HCT116 (cell line): Measurements from ENCODE around the gene ATAD3C. TPM values are rescaled to one million over a fixed set of nuclear protein-coding genes. Genes with fewer than 3 reads are reported as not detected.

Experiments used
- ATAC-seq: fragments of 200-7000 bp; cut with Tn5 transposase; 2 replicates; pipeline ENCODE4 v1.9.1; 2020; ENCODE audit warnings: mild to moderate bottlenecking, moderate library complexity
- BruUV-seq: library from RNA; stranded (reverse); fragments of 400-500 nt; replicated peaks from 2 replicates; lab custom pipeline; 2021; lab: Mats Ljungman, UMichigan
- CTCF ChIA-PET: fragments of 300-600 bp; sonication (Branson Sonifier 250); formaldehyde crosslinking; loops from one replicate; lab custom pipeline; 2021; ENCODE audit warnings: antibody characterized with exemption; lab: Charles Lee
- POLR2A ChIA-PET: fragments of 300-600, 350-600 bp; sonication (Branson Sonifier 250); formaldehyde crosslinking; loops from one replicate; lab custom pipeline; 2021; ENCODE audit warnings: antibody characterized with exemption; lab: Charles Lee
- RAD21 ChIA-PET, 2 experiments: fragments of 300-600 bp; sonication (Branson Sonifier 250); formaldehyde crosslinking; loops; one replicate each; lab custom pipeline; 2023; ENCODE audit warnings: low total read pairs in 2 of 2; ENCODE audit not compliant: uncharacterized antibody in 2 of 2, unreplicated experiment in 2 of 2, low non-redundant PET in 1 of 2; lab: Charles Lee
- DNase-seq: peaks from one replicate; pipeline ENCODE4 v3.0.0-alpha.2; 2010; ENCODE audit warnings: low read depth, low spot score
- H2AFZ ChIP-seq: fragments of 200-600 bp; shearing (Covaris generic), sonication (generic); 2 replicates; pipeline ENCODE4 v1.6.1; 2017; ENCODE audit warnings: low read depth, mixed run types, mixed read lengths, antibody characterized with exemption, low read length; ENCODE audit not compliant: poor library complexity, severe bottlenecking
- H3K27ac ChIP-seq: 2 replicates; pipeline ENCODE4 v1.5.1; 2012; ENCODE audit warnings: low read depth, low read length
- H3K27me3 ChIP-seq: fragments of 200-600 bp; sonication (generic); 2 replicates; pipeline ENCODE4 v1.6.1; 2016; ENCODE audit warnings: mixed run types, low read length, mixed read lengths; ENCODE audit not compliant: insufficient read depth
- H3K36me3 ChIP-seq, 2 experiments: fragments of 200-500 bp in 1 of 2; fragments of 200-600 bp in 1 of 2; sonication (Bioruptor generic) in 1 of 2; sonication (generic) in 1 of 2; 2 replicates each; pipeline versions ENCODE4 v1.5.1 to v1.6.1; 2014 to 2016; ENCODE audit warnings: low read length in 2 of 2, inconsistent platforms in 1 of 2, mixed read lengths in 1 of 2, mixed run types in 1 of 2; ENCODE audit not compliant: insufficient read depth in 2 of 2, control insufficient read depth in 1 of 2
- H3K4me1 ChIP-seq, 2 experiments: fragments of 200-600 bp in 1 of 2; sonication (generic) in 1 of 2; 2 replicates each; pipeline versions ENCODE4 v1.5.1 to v1.6.1; 2012 to 2017; ENCODE audit warnings: low read length in 2 of 2, inconsistent platforms in 1 of 2, mild to moderate bottlenecking in 1 of 2, mixed read lengths in 1 of 2, mixed run types in 1 of 2, moderate library complexity in 1 of 2; ENCODE audit not compliant: insufficient read depth in 2 of 2, control insufficient read depth in 1 of 2
- H3K4me2 ChIP-seq: fragments of 200-600 bp; sonication (generic); 2 replicates; pipeline ENCODE4 v1.6.1; 2017; ENCODE audit warnings: mixed run types, low read length, mixed read lengths
- H3K4me3 ChIP-seq, 2 experiments: fragments of 200-600 bp in 1 of 2; sonication (generic) in 1 of 2; replicated peaks in 1 of 2; 2 replicates each; pipeline ENCODE4 v1.5.1; 2011 to 2016; ENCODE audit warnings: low read length in 2 of 2, control low read depth in 1 of 2, low read depth in 1 of 2, mild to moderate bottlenecking in 1 of 2, mixed read lengths in 1 of 2, mixed run types in 1 of 2
- H3K79me2 ChIP-seq: fragments of 200-600 bp; sonication (generic); 2 replicates; pipeline ENCODE4 v1.6.1; 2017; ENCODE audit warnings: mild to moderate bottlenecking, mixed run types, low read length, moderate library complexity, mixed read lengths; ENCODE audit not compliant: insufficient read depth
- H3K9ac ChIP-seq: fragments of 200-600 bp; sonication (generic); 2 replicates; pipeline ENCODE4 v1.6.1; 2016; ENCODE audit warnings: low read length, mixed read lengths
- H3K9me2 ChIP-seq: fragments of 200-600 bp; sonication (generic), shearing (Covaris generic); 2 replicates; pipeline ENCODE4 v1.6.1; 2017; ENCODE audit warnings: mixed run types, mild to moderate bottlenecking, moderate library complexity; ENCODE audit not compliant: insufficient read depth
- H3K9me3 ChIP-seq, 2 experiments: fragments of 200-500 bp in 1 of 2; fragments of 200-600 bp in 1 of 2; sonication (Bioruptor generic) in 1 of 2; sonication (generic) in 1 of 2; 2 replicates each; pipeline ENCODE4 v1.6.1; 2014 to 2017; ENCODE audit warnings: low read length in 2 of 2, mixed read lengths in 2 of 2, inconsistent platforms in 1 of 2, low read depth in 1 of 2, mild to moderate bottlenecking in 1 of 2, mixed run types in 1 of 2, moderate library complexity in 1 of 2; ENCODE audit not compliant: control insufficient read depth in 1 of 2, insufficient read depth in 1 of 2
- H4K20me1 ChIP-seq: fragments of 200-600 bp; sonication (generic), shearing (Covaris generic); 2 replicates; pipeline ENCODE4 v1.6.1; 2017; ENCODE audit warnings: mixed run types, mild to moderate bottlenecking, moderate library complexity; ENCODE audit not compliant: insufficient read depth
- CBX3 ChIP-seq: IDR thresholded peaks from 2 replicates; pipeline ENCODE4 v1.6.1; 2012; ENCODE audit warnings: low read depth
- CEBPB ChIP-seq: IDR thresholded peaks from 2 replicates; pipeline ENCODE4 v1.6.1; 2012; ENCODE audit warnings: low read depth
- EGR1 ChIP-seq: IDR thresholded peaks from 2 replicates; pipeline ENCODE4 v1.6.1; 2012; ENCODE audit warnings: low read depth
- ELF1 ChIP-seq: IDR thresholded peaks from 2 replicates; pipeline ENCODE4 v1.6.1; 2012; ENCODE audit warnings: low read depth, borderline replicate concordance
- EZH2 ChIP-seq: fragments of 200-600 bp; sonication (generic); IDR thresholded peaks from 2 replicates; pipeline ENCODE4 v1.6.1; 2017; ENCODE audit warnings: antibody characterized with exemption, mixed run types
- FOSL1 ChIP-seq: IDR thresholded peaks from 2 replicates; pipeline ENCODE4 v1.6.1; 2012; ENCODE audit warnings: low read depth
- JUND ChIP-seq: IDR thresholded peaks from 2 replicates; pipeline ENCODE4 v1.6.1; 2012
- POLR2A ChIP-seq: IDR thresholded peaks from 2 replicates; pipeline ENCODE4 v1.7.0; 2011; ENCODE audit warnings: borderline replicate concordance; ENCODE audit not compliant: insufficient read depth, insufficient read length; ENCODE audit errors: extremely low read depth
- POLR2AphosphoS5 ChIP-seq: IDR thresholded peaks from 2 replicates; pipeline ENCODE4 v1.6.1; 2011; ENCODE audit warnings: mild to moderate bottlenecking, low read depth, low read length, moderate library complexity
- RAD21 ChIP-seq: IDR thresholded peaks from 2 replicates; pipeline ENCODE4 v1.6.1; 2012; ENCODE audit warnings: low read depth, mild to moderate bottlenecking
- SIN3A ChIP-seq: IDR thresholded peaks from 2 replicates; pipeline ENCODE4 v1.6.1; 2012; ENCODE audit warnings: low read depth
- SP1 ChIP-seq: IDR thresholded peaks from 2 replicates; pipeline ENCODE4 v1.6.1; 2012; ENCODE audit warnings: low read depth
- SRF ChIP-seq: IDR thresholded peaks from 2 replicates; pipeline ENCODE4 v1.6.1; 2012; ENCODE audit warnings: low read depth
- TCF7L2 ChIP-seq: IDR thresholded peaks from 2 replicates; pipeline ENCODE4 v1.7.0; 2011; ENCODE audit warnings: borderline replicate concordance, inconsistent platforms; ENCODE audit not compliant: insufficient read depth, insufficient read length; ENCODE audit errors: extremely low read depth
- YY1 ChIP-seq: IDR thresholded peaks from 2 replicates; pipeline ENCODE4 v1.6.1; 2011; ENCODE audit warnings: low read length, low read depth, moderate library complexity, mild to moderate bottlenecking; ENCODE audit not compliant: insufficient replicate concordance; ENCODE audit errors: extremely low read depth
- ZFX ChIP-seq: fragments of 450-650 bp; IDR thresholded peaks from 2 replicates; pipeline ENCODE4 v1.6.1; 2017
- ZNF274 ChIP-seq: fragments of 200-500 bp; sonication (Bioruptor generic); IDR thresholded peaks from 2 replicates; pipeline ENCODE4 v1.6.1; 2014; ENCODE audit warnings: mild to moderate bottlenecking, low read depth, low read length, inconsistent platforms
- intact Hi-C: fragments of 100-400 bp; cut with micrococcal nuclease; formaldehyde crosslinking; loops from 2 replicates; pipeline ENCODE4 v1.10.0; 2022
- total RNA-seq: library from RNA; stranded (reverse); gene quantifications from one replicate; pipeline ENCODE4 v1.2.1, GENCODE V29; 2021; ENCODE audit not compliant: unreplicated experiment
- TF ChIP-seq, protein P1 (sequence below): IDR thresholded peaks from 2 replicates; pipeline ENCODE4 v1.6.1; 2012
- TF ChIP-seq, protein P2 (sequence below): IDR thresholded peaks from 2 replicates; pipeline ENCODE4 v1.6.1; 2012
- TF ChIP-seq, protein P3 (sequence below), 3 experiments: fragments of 200-600 bp in 1 of 3; sonication (generic) in 1 of 3; IDR thresholded peaks in 2 of 3; conservative IDR thresholded peaks in 1 of 3; 2 replicates each; pipeline ENCODE4 v1.5.1; 2012 to 2017; ENCODE audit warnings: low read depth in 2 of 3, low read length in 2 of 3, antibody characterized with exemption in 1 of 3, borderline replicate concordance in 1 of 3, control low read depth in 1 of 3, mild to moderate bottlenecking in 1 of 3, mixed read lengths in 1 of 3, mixed run types in 1 of 3, moderate library complexity in 1 of 3; ENCODE audit not compliant: insufficient read depth in 1 of 3

ATAD3C gene
- total RNA-seq, 1 experiment from 2014 or later = 0.61 TPM

DNA sequence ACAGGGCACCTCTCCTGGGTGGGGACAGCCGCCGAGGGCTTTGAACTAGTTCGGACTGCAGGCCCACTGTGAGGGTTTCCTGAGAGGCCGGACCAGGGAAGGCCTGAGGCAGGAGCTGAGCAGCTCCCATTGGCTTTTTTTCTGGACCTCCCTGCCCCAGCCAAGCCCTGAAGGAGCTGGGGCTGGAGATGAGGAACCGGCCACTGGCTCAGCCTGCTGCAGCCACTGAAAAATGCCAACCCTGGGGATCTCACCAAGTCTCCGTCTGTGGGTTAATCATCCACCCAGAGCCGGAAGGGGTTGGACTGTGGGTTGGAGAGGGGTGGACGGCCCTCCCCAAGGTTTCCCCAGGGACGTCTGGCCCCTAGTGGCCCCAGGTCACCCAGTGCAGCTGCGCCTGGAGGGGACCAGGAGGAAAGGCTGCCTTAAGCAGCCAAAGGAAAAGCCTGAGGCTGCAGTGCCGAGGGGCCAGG, 11.5 kb upstream of the ATAD3C start:
- Histone ChIP-seq H3K9ac (no peak overlapping the region), H3K27ac (peak overlapping the region; percentile 29; the same call in 1 of the 2 replicates), H3K4me2 (no peak overlapping the region), H3K4me3 (no peak overlapping the region), H4K20me1 (no peaks in the 10 kb centered on the region), H3K36me3 (no peaks in the 10 kb centered on the region), H2AFZ (no peak overlapping the region), H3K9me3 (no peaks in the 10 kb centered on the region), H3K4me1 (peaks cover 35 to 52% of the 10 kb centered on the region in 2 experiments), H3K79me2 (peaks cover 33% of the 10 kb centered on the region; the same call in 1 of the 2 replicates), H3K27me3 (no peaks in the 10 kb centered on the region), H3K9me2 (no peaks in the 10 kb centered on the region)
- POLR2A ChIA-PET = no interaction called here
- CTCF ChIA-PET = no interaction called here
- DNase-seq (no peak), ATAC-seq (no peak)
- RAD21 ChIA-PET = no interaction called here
- no TSS peak for BruUV-seq
- TF ChIP-seq ELF1 (no peak), EGR1 (no peak), CEBPB (no peak), ZNF274 (no peak), POLR2AphosphoS5 (no peak), SP1 (no peak), ZFX (no peak), FOSL1 (no peak), SIN3A (no peak), JUND (no peak), YY1 (no peak), CBX3 (no peak), RAD21 (no peak), EZH2 (no peak), TCF7L2 (no peak), POLR2A (no peak), SRF (no peak)
- TF ChIP-seq, protein P1, sequence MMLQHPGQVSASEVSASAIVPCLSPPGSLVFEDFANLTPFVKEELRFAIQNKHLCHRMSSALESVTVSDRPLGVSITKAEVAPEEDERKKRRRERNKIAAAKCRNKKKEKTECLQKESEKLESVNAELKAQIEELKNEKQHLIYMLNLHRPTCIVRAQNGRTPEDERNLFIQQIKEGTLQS = no peak
- TF ChIP-seq, protein P2, sequence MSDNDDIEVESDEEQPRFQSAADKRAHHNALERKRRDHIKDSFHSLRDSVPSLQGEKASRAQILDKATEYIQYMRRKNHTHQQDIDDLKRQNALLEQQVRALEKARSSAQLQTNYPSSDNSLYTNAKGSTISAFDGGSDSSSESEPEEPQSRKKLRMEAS = no peak
- TF ChIP-seq, protein P3, sequence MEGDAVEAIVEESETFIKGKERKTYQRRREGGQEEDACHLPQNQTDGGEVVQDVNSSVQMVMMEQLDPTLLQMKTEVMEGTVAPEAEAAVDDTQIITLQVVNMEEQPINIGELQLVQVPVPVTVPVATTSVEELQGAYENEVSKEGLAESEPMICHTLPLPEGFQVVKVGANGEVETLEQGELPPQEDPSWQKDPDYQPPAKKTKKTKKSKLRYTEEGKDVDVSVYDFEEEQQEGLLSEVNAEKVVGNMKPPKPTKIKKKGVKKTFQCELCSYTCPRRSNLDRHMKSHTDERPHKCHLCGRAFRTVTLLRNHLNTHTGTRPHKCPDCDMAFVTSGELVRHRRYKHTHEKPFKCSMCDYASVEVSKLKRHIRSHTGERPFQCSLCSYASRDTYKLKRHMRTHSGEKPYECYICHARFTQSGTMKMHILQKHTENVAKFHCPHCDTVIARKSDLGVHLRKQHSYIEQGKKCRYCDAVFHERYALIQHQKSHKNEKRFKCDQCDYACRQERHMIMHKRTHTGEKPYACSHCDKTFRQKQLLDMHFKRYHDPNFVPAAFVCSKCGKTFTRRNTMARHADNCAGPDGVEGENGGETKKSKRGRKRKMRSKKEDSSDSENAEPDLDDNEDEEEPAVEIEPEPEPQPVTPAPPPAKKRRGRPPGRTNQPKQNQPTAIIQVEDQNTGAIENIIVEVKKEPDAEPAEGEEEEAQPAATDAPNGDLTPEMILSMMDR (IDR thresholded peaks at IDR 0.05 in 2 of 3, conservative IDR thresholded peaks at IDR 0.05 in 1 of 3; ENCODE audit: borderline replicate concordance in 1 of 3, insufficient read depth in 1 of 3, low read depth in 2 of 3, low read length in 2 of 3) = no peak
- intact Hi-C loops = no loop called here
